HG02798 (cell line): ENCODE data around the gene MFSD6.
"Not testable (repeated sequence)": the region's sequence is repeated elsewhere in the genome, so short reads cannot be mapped to it uniquely, and the experiment has no call there.

ENCODE experiments used
- ATAC-seq: cut with Tn5 transposase; IDR thresholded peaks from one replicate; pipeline ENCODE4 v1.9.1; 2021; ENCODE audit warnings: mild to moderate bottlenecking; ENCODE audit not compliant: unreplicated experiment, poor library complexity

Gene MFSD6

GRCh38 chr2:190404487-190404886, 3.7 kb upstream of the MFSD6 start:
- no peak for ATAC-seq

- ATAC-seq: no peak
Measured at GRCh38 chr2:190405070-190405469, 3.1 kb upstream of the MFSD6 start.

DNA sequence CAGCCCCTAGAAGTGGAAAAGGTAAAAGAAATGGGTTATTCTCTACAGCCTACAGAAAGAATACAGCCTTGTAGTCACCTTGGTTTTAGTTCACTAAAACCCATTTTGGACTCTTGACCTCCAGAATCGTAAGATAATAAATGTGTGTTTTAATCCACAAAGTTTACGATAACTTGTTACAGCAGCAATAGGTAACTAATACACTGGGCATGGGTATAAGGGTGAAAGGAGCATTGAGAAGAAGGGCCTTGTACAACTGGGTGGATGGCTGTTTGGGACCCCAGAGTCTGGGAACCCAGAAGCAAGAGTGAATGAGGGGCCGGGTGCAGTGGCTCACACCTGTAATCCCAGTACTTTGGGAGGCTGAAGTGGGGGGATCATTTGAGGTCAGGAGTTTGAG, 2.2 kb upstream of the MFSD6 start:
- no peak for ATAC-seq

GRCh38 chr2:190406805-190407204, 1.4 kb upstream of the MFSD6 start:
- no peak for ATAC-seq

GRCh38 chr2:190407246-190407661, 901 bp upstream of the MFSD6 start:
- ATAC-seq: no peak

DNA sequence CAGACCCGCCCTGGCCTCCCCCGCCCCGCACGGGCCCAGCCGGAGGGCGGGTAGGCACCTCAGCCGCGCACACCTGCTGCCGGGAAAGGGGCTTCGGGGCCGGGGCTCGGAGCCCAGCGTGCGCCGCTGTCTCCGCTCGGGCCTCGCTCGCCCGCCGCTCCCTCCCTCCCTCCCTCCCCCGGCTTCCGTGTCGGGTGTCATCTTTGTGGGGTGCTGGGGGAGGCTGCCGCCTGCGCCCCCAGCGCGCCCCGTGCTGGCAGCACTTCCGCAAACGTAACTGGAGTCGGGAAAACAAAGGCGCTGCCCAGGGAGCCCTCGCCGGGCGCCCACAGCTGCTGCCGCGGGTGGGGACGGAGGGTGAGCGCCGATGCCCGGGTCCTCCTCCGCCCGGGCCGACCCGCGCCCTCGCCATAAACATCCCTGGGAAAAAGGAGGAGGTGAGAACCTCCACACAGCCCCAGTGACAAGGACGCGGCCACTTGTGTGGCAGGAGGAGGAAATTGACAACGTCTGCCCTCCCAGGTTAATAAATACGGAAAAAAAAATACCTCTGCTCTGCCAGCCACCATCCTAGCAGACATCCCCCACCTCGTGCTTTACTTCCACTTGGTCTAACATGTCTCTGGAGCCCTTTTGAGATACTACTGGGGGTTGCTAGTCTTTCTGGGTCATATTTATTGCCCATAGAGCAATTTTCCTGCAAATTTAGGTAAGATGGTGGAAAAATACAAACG, 550 bp downstream of the MFSD6 start:
- ATAC-seq: peak; percentile 62

DNA sequence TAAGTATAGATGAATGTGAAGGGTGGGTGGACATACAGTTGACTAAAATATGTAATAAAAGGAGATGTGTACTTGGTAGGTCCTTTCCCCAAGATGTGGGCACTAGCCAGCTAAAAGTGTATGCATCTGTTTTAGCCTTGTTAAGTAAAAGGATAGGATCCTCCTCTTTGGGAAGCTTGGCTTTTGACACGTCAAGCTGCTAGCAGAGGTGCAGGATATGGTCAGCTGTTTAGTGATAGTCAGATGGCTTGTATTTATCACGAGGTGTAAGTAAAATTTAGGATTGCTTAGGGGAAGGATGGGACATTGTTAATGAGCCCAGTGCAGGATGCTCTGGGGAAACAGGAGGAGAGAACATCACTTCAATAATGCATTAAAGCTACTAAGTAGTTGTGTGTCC, 1.5 kb downstream of the MFSD6 start:
- no peak for ATAC-seq

DNA sequence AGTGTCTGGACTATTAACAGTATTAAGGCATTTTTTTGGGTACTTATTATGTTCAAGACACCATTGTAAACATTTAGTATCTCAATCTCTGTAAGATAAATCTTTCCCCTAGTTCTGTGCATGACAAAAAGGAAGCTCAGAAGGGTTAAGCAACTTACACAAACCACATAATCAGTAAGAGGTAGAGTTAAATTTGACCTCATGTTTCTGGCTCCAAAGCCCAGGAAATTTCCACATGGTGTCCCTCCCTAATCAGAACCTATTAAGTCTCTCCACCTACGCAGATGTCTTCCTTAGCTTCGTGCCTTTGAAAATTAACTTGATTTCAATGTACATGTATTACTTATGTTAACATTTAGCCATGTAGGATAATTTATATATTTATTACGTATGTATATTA, 2.0 kb downstream of the MFSD6 start:
- ATAC-seq: no peak

- no peak for ATAC-seq
Measured at GRCh38 chr2:190412966-190413365, 4.8 kb downstream of the MFSD6 start.

DNA sequence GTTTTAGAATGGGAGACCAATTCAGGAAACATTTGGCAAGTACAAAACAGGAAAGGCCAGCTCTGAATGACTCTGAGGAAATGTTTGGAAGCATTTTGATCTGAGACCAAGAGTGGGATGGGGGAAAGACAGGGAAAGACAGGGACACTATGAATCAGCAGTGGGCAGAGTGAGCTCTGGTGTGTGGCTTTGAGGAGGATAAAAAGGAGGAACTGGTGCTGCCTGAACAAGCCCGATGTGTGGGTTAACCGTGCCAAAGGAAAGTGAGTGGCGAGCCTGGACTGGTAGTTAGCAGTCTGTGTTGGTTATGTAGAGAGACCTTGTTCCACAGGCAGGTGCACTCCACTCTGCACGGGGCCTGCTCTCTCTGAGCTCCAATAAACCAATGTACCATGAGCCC, 5.3 kb downstream of the MFSD6 start:
- ATAC-seq: peak; percentile 30

DNA sequence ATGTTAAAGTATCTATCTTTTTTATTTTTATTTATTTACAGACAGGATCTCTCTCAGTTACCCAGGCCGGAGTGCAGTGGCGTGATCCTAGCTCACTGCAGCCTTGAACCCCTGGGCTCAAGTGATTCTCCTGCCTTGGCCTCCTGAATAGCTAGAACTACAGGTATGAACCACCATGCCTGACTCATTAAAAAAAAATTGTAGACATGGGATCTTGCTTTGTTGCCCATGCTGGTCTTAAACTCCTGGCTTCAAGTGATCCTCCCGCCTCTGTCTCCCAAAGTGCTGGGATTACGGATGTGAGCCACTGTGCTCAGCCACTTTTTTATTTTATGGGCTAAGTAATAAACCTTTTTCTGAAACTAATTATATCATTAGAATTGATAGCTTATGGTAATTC, 7.1 kb downstream of the MFSD6 start:
- ATAC-seq: no peak

GRCh38 chr2:190415794-190416775, 7.9 kb downstream of the MFSD6 start:
- no peak for ATAC-seq

DNA sequence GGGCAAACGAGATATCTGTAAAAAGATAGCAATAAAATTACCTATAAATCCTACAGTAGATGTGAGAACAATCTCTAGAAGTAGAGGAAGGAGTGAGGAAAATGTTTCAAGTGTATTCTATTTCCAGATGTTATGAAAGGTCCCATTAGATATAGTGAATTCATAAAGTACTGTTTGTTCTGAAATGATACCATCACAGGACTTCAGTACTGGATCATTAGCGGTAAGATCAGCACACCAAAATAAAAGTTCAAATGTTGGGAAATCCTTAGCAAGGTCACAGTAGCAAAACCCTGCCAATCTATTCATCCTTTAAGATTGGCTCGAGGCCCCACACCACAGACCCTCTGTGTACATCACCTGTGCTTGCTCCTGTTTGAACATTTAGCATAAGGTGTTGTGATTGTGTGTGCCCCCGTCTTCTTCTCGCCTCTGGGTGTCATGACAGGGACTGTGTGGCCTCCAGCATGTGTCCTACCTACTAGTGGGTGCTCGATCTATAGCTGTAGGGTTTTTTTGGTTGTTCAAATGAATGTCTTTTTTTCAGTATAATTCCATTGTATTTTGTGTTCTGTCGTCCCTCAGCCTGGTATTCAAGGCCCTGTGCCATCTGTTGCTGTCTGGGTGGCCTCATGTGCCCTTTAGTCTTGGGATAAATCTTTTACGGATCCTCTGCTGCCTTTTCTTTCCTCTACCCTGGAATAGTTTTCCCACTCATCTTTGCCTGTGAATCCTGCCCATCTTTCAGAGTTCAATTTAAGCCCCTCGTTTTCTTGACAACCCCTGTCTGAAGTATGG, 9.1 kb downstream of the MFSD6 start:
- ATAC-seq: no peak

DNA sequence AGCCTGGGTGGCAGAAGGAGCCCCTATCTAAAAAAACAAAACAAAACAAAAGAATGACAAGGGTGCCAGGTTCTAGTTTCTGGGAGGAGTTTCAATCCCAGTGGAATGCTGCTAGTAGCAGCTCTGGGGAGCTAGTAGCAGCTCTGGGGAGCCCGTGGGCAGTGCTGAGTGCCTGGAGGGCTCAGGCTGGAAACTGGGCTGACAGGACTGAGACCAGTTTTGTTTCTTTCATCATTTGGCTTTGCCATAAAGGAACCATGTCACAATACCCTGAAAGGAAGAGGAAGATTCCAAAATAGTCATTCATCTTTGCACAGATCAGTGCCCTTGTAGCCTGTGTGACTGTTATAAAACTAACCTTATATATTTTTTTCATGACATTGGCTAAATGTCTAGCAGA, 10.6 kb downstream of the MFSD6 start:
- ATAC-seq: no peak

DNA sequence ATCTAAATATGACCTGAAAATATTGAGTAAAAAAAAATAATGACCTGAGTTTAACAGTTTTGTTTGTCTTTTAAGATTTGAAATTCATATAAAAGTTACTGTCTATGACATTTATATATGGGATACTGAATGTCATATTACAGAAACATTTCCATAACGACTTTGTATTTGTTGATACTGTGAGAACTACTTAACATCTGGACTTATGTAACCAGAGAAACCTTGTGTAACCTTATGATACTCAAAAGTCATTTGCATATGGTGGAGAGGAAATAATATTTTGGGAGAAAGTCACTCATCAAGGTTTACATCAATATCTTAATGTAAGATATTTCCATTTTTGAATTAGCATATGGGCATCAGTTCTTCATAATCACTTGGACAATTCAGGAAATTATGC, 12.6 kb downstream of the MFSD6 start:
- no peak for ATAC-seq

GRCh38 chr2:190425221-190425866, 17.2 kb downstream of the MFSD6 start:
- ATAC-seq: no peak

DNA sequence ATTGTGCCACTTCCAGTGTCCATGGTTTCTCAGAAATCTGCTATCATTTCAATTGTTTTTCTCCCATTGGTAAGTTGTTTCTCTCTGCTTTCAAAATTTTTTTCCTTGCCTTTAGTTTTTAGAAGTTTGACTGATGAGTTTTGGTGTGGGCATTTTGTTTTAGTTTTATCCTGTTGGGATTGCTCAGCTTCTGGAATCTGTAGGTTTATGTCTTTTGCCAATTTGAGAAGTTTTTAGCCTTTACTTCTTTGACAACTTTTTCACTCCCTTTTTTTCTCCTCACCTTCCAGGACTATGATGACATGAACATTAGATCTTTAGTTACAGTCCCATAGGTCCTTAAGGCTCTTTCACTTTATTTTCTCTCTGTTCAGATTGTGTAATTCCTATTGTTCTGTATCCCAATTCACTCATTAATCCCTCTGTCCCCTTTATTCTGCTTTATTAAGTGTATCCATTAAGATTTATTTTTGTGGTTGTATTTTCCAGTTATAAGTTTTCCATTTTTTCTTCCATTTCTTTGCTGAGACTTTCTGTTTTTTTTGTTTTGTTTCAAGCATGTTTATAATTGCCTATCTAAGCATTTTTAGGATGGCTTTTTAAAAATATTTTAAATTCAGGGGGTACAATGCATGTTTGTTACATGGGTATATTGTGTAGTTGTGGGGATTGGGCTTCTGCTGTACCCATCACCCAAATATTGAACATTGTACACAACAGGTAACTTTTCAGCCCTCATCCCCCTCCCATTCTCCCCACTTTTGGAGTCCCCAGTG, 17.9 kb downstream of the MFSD6 start:
- no peak for ATAC-seq

- ATAC-seq: not testable (repeated sequence)
Measured at GRCh38 chr2:190430866-190431265, 22.7 kb downstream of the MFSD6 start.

DNA sequence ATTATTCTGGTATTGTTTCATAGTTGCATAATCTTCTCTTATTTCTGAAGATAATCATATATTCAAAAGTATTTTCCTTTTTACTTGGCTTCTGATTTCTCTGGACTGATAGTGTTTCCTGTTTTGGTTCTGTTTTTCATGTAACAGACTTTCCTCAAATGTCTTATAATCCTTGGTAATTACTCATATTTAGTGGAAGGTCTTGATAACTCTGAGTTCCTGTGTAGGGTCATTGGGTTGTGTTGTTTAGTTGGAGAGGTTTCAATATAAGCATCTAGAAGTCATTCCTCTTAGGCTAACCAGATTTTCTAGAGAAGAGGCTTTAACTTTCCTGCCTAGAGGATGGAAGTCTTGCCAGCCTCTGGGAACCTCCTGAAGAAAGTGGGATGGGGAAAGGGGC, 23.8 kb downstream of the MFSD6 start:
- ATAC-seq: no peak
